Loucy (cell line): Measurements from ENCODE around the gene ANAPC2.

Experiments used
- H2AFZ ChIP-seq: fragments of 200-600 bp; sonication (generic); 2 replicates; pipeline ENCODE4 v1.6.0; 2016; ENCODE audit warnings: antibody characterized with exemption, mild to moderate bottlenecking, low read length, moderate library complexity
- H3F3A ChIP-seq: fragments of 200-600 bp; 2 replicates; pipeline ENCODE4 v1.6.0; 2016; ENCODE audit warnings: antibody characterized with exemption, low read depth, mild to moderate bottlenecking
- H3K27me3 ChIP-seq: fragments of 200-600 bp; sonication (generic); 2 replicates; pipeline ENCODE4 v1.6.1; 2014; ENCODE audit warnings: low read length, mild to moderate bottlenecking; ENCODE audit not compliant: insufficient read depth, poor library complexity, severe bottlenecking
- H3K36me3 ChIP-seq: fragments of 200-600 bp; sonication (generic); 2 replicates; pipeline ENCODE4 v1.6.1; 2016; ENCODE audit warnings: low read length; ENCODE audit not compliant: insufficient read depth
- H3K4me1 ChIP-seq: fragments of 200-600 bp; sonication (generic); 2 replicates; pipeline ENCODE4 v1.5.1; 2014; ENCODE audit warnings: low read length, mild to moderate bottlenecking; ENCODE audit not compliant: insufficient read depth, poor library complexity, severe bottlenecking
- H3K4me2 ChIP-seq: fragments of 200-600 bp; sonication (generic); 2 replicates; pipeline ENCODE4 v1.6.0; 2014; ENCODE audit warnings: antibody characterized with exemption, low read length, low read depth, mild to moderate bottlenecking; ENCODE audit not compliant: poor library complexity, severe bottlenecking
- H3K4me3 ChIP-seq: fragments of 200-600 bp; sonication (generic); 2 replicates; pipeline ENCODE4 v1.5.1; 2014; ENCODE audit warnings: low read length, mild to moderate bottlenecking, mixed read lengths; ENCODE audit not compliant: poor library complexity, severe bottlenecking
- H3K79me2 ChIP-seq: fragments of 200-600 bp; sonication (generic); 2 replicates; pipeline ENCODE4 v1.6.1; 2014; ENCODE audit warnings: low read length; ENCODE audit not compliant: insufficient read depth
- H3K9ac ChIP-seq: fragments of 200-600 bp; sonication (generic); 2 replicates; pipeline ENCODE4 v1.6.0; 2014; ENCODE audit warnings: mild to moderate bottlenecking, low read depth, low read length, moderate library complexity; ENCODE audit not compliant: poor library complexity, severe bottlenecking
- H3K9me2 ChIP-seq: fragments of 200-600 bp; sonication (generic); replicated peaks from 2 replicates; pipeline ENCODE4 v1.6.1; 2016; ENCODE audit warnings: low read depth, low read length, mixed read lengths
- H3K9me3 ChIP-seq: fragments of 200-600 bp; sonication (generic); 2 replicates; pipeline ENCODE4 v1.6.1; 2014; ENCODE audit warnings: mild to moderate bottlenecking, antibody characterized with exemption, low read length, low read depth; ENCODE audit not compliant: insufficient read depth
- H4K20me1 ChIP-seq: fragments of 200-600 bp; sonication (generic); 2 replicates; pipeline ENCODE4 v1.6.0; 2014; ENCODE audit warnings: antibody characterized with exemption, low read length, mild to moderate bottlenecking; ENCODE audit not compliant: insufficient read depth, poor library complexity, severe bottlenecking
- CTCF ChIP-seq: fragments of 200-600 bp; sonication (generic); conservative IDR thresholded peaks from 2 replicates; pipeline ENCODE4 v1.5.1; 2014; ENCODE audit warnings: mild to moderate bottlenecking, antibody characterized with exemption, low read length
- EZH2phosphoT487 ChIP-seq: fragments of 200-600 bp; IDR thresholded peaks from 2 replicates; pipeline ENCODE4 v1.6.1; 2018; ENCODE audit warnings: antibody characterized with exemption, mild to moderate bottlenecking, moderate library complexity, borderline replicate concordance

ANAPC2 gene

GRCh38 chr9:137194909-137195308 is 6.5 kb upstream of the ANAPC2 start:
- H3K4me1 ChIP-seq: peaks cover 21% of the 10 kb centered on the region
- H3K27me3 ChIP-seq: no peaks in the 10 kb centered on the region
- H3K4me2 ChIP-seq: peak overlapping the region; percentile 27
- peaks cover 7% of the 10 kb centered on the region; the same call in 1 of the 2 replicates for H3K36me3 ChIP-seq
- H3K9me2 ChIP-seq: no peaks in the 10 kb centered on the region
- no peak overlapping the region for H3K9ac ChIP-seq
- H3K79me2 ChIP-seq: peaks cover 47% of the 10 kb centered on the region
- H3K4me3 ChIP-seq: no peak overlapping the region
- H4K20me1 ChIP-seq: peaks cover 22% of the 10 kb centered on the region
- no peak overlapping the region for H2AFZ ChIP-seq
- no peaks in the 10 kb centered on the region for H3F3A ChIP-seq
- H3K9me3 ChIP-seq: no peaks in the 10 kb centered on the region
- TF ChIP-seq EZH2phosphoT487 (no peak), CTCF (no peak)

GRCh38 chr9:137194388-137194787 is 6.0 kb upstream of the ANAPC2 start:
- Histone ChIP-seq H3K9me2 (no peaks in the 10 kb centered on the region), H3K9ac (no peak overlapping the region), H2AFZ (no peak overlapping the region), H3K9me3 (no peaks in the 10 kb centered on the region), H3K27me3 (no peaks in the 10 kb centered on the region), H3K4me3 (no peak overlapping the region), H3K36me3 (peaks cover 7% of the 10 kb centered on the region; the same call in 1 of the 2 replicates), H3F3A (no peaks in the 10 kb centered on the region), H3K4me2 (peak overlapping the region; percentile 27), H4K20me1 (peaks cover 23% of the 10 kb centered on the region), H3K79me2 (peaks cover 48% of the 10 kb centered on the region), H3K4me1 (peaks cover 25% of the 10 kb centered on the region)
- TF ChIP-seq EZH2phosphoT487 (no peak), CTCF (no peak)

- Histone ChIP-seq H3K4me1 (peaks cover 22% of the 10 kb centered on the region), H3K36me3 (peaks cover 7% of the 10 kb centered on the region; the same call in 1 of the 2 replicates), H3K4me2 (peak overlapping the region; percentile 27), H3K4me3 (no peak overlapping the region), H3K9ac (no peak overlapping the region), H3K9me3 (no peaks in the 10 kb centered on the region), H4K20me1 (peaks cover 19% of the 10 kb centered on the region), H3K9me2 (no peaks in the 10 kb centered on the region), H3F3A (peaks cover 6% of the 10 kb centered on the region; the same call in 1 of the 2 replicates), H3K79me2 (peaks cover 44% of the 10 kb centered on the region), H2AFZ (no peak overlapping the region), H3K27me3 (no peaks in the 10 kb centered on the region)
- no peak for TF ChIP-seq CTCF
- TF ChIP-seq EZH2phosphoT487: no peak
Observed at GRCh38 chr9:137193771-137194170, 5.4 kb upstream of the ANAPC2 start.
